Measurements from ENCODE around the gene TEKT3. TPM values are rescaled to one million over a fixed set of nuclear protein-coding genes. Genes with fewer than 3 reads are reported as not detected.

Gene TEKT3
- polyA plus RNA-seq, 3 donors = not detected

- WGBS (ENCODE audit: insufficient coverage) = 27% methylated on average over 2 of the region's 6 CpGs
- H3K4me3 Mint-ChIP-seq = peak overlapping the region in 1 of 2 donors; percentile 30
These were observed 63.0 kb downstream of the TEKT3 start for GRCh38 chr17:15278380-15278779.

GRCh38 chr17:15274017-15274416, 67.4 kb downstream of the TEKT3 start:
- H3K9me3 ChIP-seq (replicated peaks in 1 of 2; ENCODE audit: control insufficient read depth in 1 of 2, insufficient read depth in 1 of 2, low read length in 2 of 2) = no peaks in the 10 kb centered on the region
- no peak for TF ChIP-seq CTCF (IDR thresholded peaks at IDR 0.05)
- H3K4me3 ChIP-seq (replicated peaks in 1 of 3; ENCODE audit: low read depth in 2 of 3, low read length in 3 of 3) = no peak overlapping the region
- H3K79me2 ChIP-seq (ENCODE audit: insufficient read depth, low read length) = no peaks in the 10 kb centered on the region
- no peak overlapping the region for H3K9ac ChIP-seq (ENCODE audit: insufficient read depth, low read length, poor library complexity, severe bottlenecking)
- Mint-ChIP-seq H3K27me3 (ENCODE audit: low read depth in 3 of 3) (peaks cover 10 to 12% (median 10%) of the 10 kb centered on the region in 3 donors), H3K4me1 (peaks cover 3% of the 10 kb centered on the region), H3K36me3 (no peaks in the 10 kb centered on the region), H3K27ac (no peak overlapping the region), H3K4me3 (no peak overlapping the region), H3K9me3 (peaks cover 2 to 13% (median 11%) of the 10 kb centered on the region in 7 donors)
- H3K36me3 ChIP-seq (replicated peaks in 1 of 2; ENCODE audit: control insufficient read depth in 1 of 2, insufficient read depth in 2 of 2, low read length in 2 of 2) = no peaks in the 10 kb centered on the region
- peaks cover 3 to 4% of the 10 kb centered on the region in 2 donors for H3K27me3 ChIP-seq (ENCODE audit: control insufficient read depth in 2 of 2, insufficient read depth in 2 of 2, low read length in 2 of 2)
- no peak overlapping the region for H3K4me2 ChIP-seq (replicated peaks; ENCODE audit: extremely low read depth, low read length, poor library complexity, severe bottlenecking)
- no peak overlapping the region for H2AFZ ChIP-seq (ENCODE audit: insufficient read depth, low read depth, low read length, poor library complexity, severe bottlenecking)
- intact Hi-C loops (cut with micrococcal nuclease) = no loop called here
- no peak overlapping the region for H3K27ac ChIP-seq (ENCODE audit: low read depth in 1 of 2, low read length in 2 of 2)
- no peaks in the 10 kb centered on the region for H3K4me1 ChIP-seq (ENCODE audit: control insufficient read depth in 1 of 2, insufficient read depth in 2 of 2, low read length in 2 of 2)
- no peaks in the 10 kb centered on the region for H4K20me1 ChIP-seq (ENCODE audit: insufficient read depth, low read length)
- 88% methylated on average over 1 of the region's 3 CpGs for WGBS (ENCODE audit: insufficient coverage)
- no peak for DNase-seq

More at GRCh38 chr17:15278380-15278779, 63.0 kb downstream of the TEKT3 start:
- peaks cover 3% of the 10 kb centered on the region for H3K4me1 Mint-ChIP-seq
- H4K20me1 ChIP-seq (ENCODE audit: insufficient read depth, low read length) = no peaks in the 10 kb centered on the region
- no peak overlapping the region for H2AFZ ChIP-seq (ENCODE audit: insufficient read depth, low read depth, low read length, poor library complexity, severe bottlenecking)
- peaks cover 8 to 17% (median 11%) of the 10 kb centered on the region in 3 donors for H3K27me3 Mint-ChIP-seq (ENCODE audit: low read depth in 3 of 3)
- no peak for DNase-seq
- TF ChIP-seq CTCF (IDR thresholded peaks at IDR 0.05) = no peak
- peaks cover 2 to 30% (median 16%) of the 10 kb centered on the region in 7 donors for H3K9me3 Mint-ChIP-seq
- H3K9me3 ChIP-seq (replicated peaks in 1 of 2; ENCODE audit: control insufficient read depth in 1 of 2, insufficient read depth in 1 of 2, low read length in 2 of 2) = no peaks in the 10 kb centered on the region
- no peaks in the 10 kb centered on the region for H3K4me1 ChIP-seq (ENCODE audit: control insufficient read depth in 1 of 2, insufficient read depth in 2 of 2, low read length in 2 of 2)
- H3K36me3 Mint-ChIP-seq = no peaks in the 10 kb centered on the region
- H3K27ac ChIP-seq (ENCODE audit: low read depth in 1 of 2, low read length in 2 of 2) = no peak overlapping the region
- H3K79me2 ChIP-seq (ENCODE audit: insufficient read depth, low read length) = no peaks in the 10 kb centered on the region
- no peak overlapping the region for H3K4me2 ChIP-seq (replicated peaks; ENCODE audit: extremely low read depth, low read length, poor library complexity, severe bottlenecking)
- no peak overlapping the region for H3K4me3 ChIP-seq (replicated peaks in 1 of 3; ENCODE audit: low read depth in 2 of 3, low read length in 3 of 3)
- no peak overlapping the region for H3K27ac Mint-ChIP-seq
- no peak overlapping the region for H3K9ac ChIP-seq (ENCODE audit: insufficient read depth, low read length, poor library complexity, severe bottlenecking)
- intact Hi-C loops (cut with micrococcal nuclease) = no loop called here
- H3K27me3 ChIP-seq (ENCODE audit: control insufficient read depth in 2 of 2, insufficient read depth in 2 of 2, low read length in 2 of 2) = peaks cover 9 to 10% of the 10 kb centered on the region in 2 donors
- no peaks in the 10 kb centered on the region for H3K36me3 ChIP-seq (replicated peaks in 1 of 2; ENCODE audit: control insufficient read depth in 1 of 2, insufficient read depth in 2 of 2, low read length in 2 of 2)

All from CD14-positive monocyte (primary cell).